ENCODE results near the gene ZBTB7C. TPM values are rescaled to one million over a fixed set of nuclear protein-coding genes. Genes with fewer than 3 reads are reported as not detected.

Gene ZBTB7C
- total RNA-seq, 1 experiment from 2014 or later = 0.32 TPM

- intact Hi-C loops (cut with micrococcal nuclease; ENCODE audit: unreplicated experiment) = no loop called here
- no peak overlapping the region for H3K27ac ChIP-seq (ENCODE audit: low read depth, low read length, poor library complexity, severe bottlenecking)
- no peaks in the 10 kb centered on the region for H3K36me3 ChIP-seq (ENCODE audit: insufficient read depth, low read length, poor library complexity, severe bottlenecking)
- no peak for DNase-seq (ENCODE audit: low spot score)
- no peak overlapping the region for H3K4me3 ChIP-seq (ENCODE audit: low read depth, low read length, poor library complexity, severe bottlenecking)
- TF ChIP-seq EZH2 (IDR thresholded peaks at IDR 0.05; ENCODE audit: borderline replicate concordance, low read depth, low read length, poor library complexity, severe bottlenecking) (no peak), CTCF (conservative IDR thresholded peaks at IDR 0.05; ENCODE audit: low read depth, low read length) (peak; percentile 50)
- peaks cover 7% of the 10 kb centered on the region for H3K4me1 ChIP-seq (ENCODE audit: insufficient read depth, low read length, poor library complexity, severe bottlenecking)
- H3K9me3 ChIP-seq (ENCODE audit: low read depth, low read length, poor library complexity, severe bottlenecking) = no peaks in the 10 kb centered on the region
- ChIA-PET POLR2A (ENCODE audit: low non-redundant PET) (no interaction called here), CTCF (interaction anchor here (1.2 kb wide), 1 partner anchor 149 kb away, joined by 4 read pairs; no protein-coding TSS in a partner anchor)
- no peaks in the 10 kb centered on the region for H3K27me3 ChIP-seq (replicated peaks; ENCODE audit: insufficient read depth, low read depth, low read length, poor library complexity)
- no TSS peak for BruUV-seq (replicated peaks)
Observed at GRCh38 chr18:48295586-48296311, 113.4 kb downstream of the ZBTB7C start.

- intact Hi-C loops (cut with micrococcal nuclease; ENCODE audit: unreplicated experiment) = no loop called here
Observed at GRCh38 chr18:48294899-48295585, 114.1 kb downstream of the ZBTB7C start.

More at GRCh38 chr18:48294899-48295585, 114.1 kb downstream of the ZBTB7C start:
- Histone ChIP-seq H3K36me3 (ENCODE audit: insufficient read depth, low read length, poor library complexity, severe bottlenecking) (no peaks in the 10 kb centered on the region), H3K4me3 (ENCODE audit: low read depth, low read length, poor library complexity, severe bottlenecking) (no peak overlapping the region), H3K27me3 (replicated peaks; ENCODE audit: insufficient read depth, low read depth, low read length, poor library complexity) (no peaks in the 10 kb centered on the region), H3K9me3 (ENCODE audit: low read depth, low read length, poor library complexity, severe bottlenecking) (no peaks in the 10 kb centered on the region), H3K27ac (ENCODE audit: low read depth, low read length, poor library complexity, severe bottlenecking) (no peak overlapping the region), H3K4me1 (ENCODE audit: insufficient read depth, low read length, poor library complexity, severe bottlenecking) (peaks cover under 1% of the 10 kb centered on the region)
- no peak for TF ChIP-seq CTCF (conservative IDR thresholded peaks at IDR 0.05; ENCODE audit: low read depth, low read length)
- no peak for TF ChIP-seq EZH2 (IDR thresholded peaks at IDR 0.05; ENCODE audit: borderline replicate concordance, low read depth, low read length, poor library complexity, severe bottlenecking)
- no TSS peak for BruUV-seq (replicated peaks)
- DNase-seq (ENCODE audit: low spot score) = no peak
- ChIA-PET POLR2A (ENCODE audit: low non-redundant PET) (no interaction called here), CTCF (interaction anchor here (1.2 kb wide), 1 partner anchor 150 kb away, joined by 4 read pairs; no protein-coding TSS in a partner anchor)
